NT2/D1 (cell line): ENCODE data around the gene RUFY4.

Experiments
- SUZ12 ChIP-seq: IDR thresholded peaks from 2 replicates; pipeline ENCODE4 v1.6.1; 2011; ENCODE audit not compliant: insufficient read length, insufficient read depth; ENCODE audit errors: extremely low read depth
- YY1 ChIP-seq: IDR thresholded peaks from 2 replicates; pipeline ENCODE4 v1.6.1; 2011; ENCODE audit not compliant: insufficient read length, insufficient read depth
- ZNF274 ChIP-seq: IDR thresholded peaks from 2 replicates; pipeline ENCODE4 v1.6.1; 2011; ENCODE audit warnings: mild to moderate bottlenecking, low read depth, low read length

- TF ChIP-seq SUZ12 (no peak), YY1 (no peak), ZNF274 (no peak)
Measured at GRCh38 chr2:218128781-218129457, 59.9 kb downstream of the RUFY4 start.
